Panc1 (cell line): Measurements from ENCODE around the gene TBC1D21.

Source experiments
- CTCF ChIP-seq: fragments of 450-650 bp; IDR thresholded peaks from 2 replicates; pipeline ENCODE4 v1.5.1; 2017; ENCODE audit warnings: mild to moderate bottlenecking
- POLR2AphosphoS5 ChIP-seq: IDR thresholded peaks from 2 replicates; pipeline ENCODE4 v1.6.1; 2012; ENCODE audit warnings: mild to moderate bottlenecking, low read depth, low read length, moderate library complexity
- REST ChIP-seq, 2 experiments: IDR thresholded peaks; 2 replicates each; pipeline ENCODE4 v1.6.1; 2011 to 2012; ENCODE audit warnings: low read depth in 2 of 2, control low read depth in 1 of 2, low read length in 1 of 2, mild to moderate bottlenecking in 1 of 2, moderate library complexity in 1 of 2; ENCODE audit not compliant: insufficient read depth in 1 of 2
- SIN3A ChIP-seq: IDR thresholded peaks from 2 replicates; pipeline ENCODE4 v1.6.1; 2012; ENCODE audit warnings: low read depth, mild to moderate bottlenecking, low read length, moderate library complexity, borderline replicate concordance; ENCODE audit not compliant: insufficient read depth
- TCF7L2 ChIP-seq: IDR thresholded peaks from 2 replicates; pipeline ENCODE4 v1.6.1; 2011; ENCODE audit warnings: mild to moderate bottlenecking, low read depth, low read length, inconsistent platforms

- TF ChIP-seq CTCF (no peak), REST (IDR thresholded peaks at IDR 0.05; ENCODE audit: insufficient read depth in 1 of 2, low read depth in 2 of 2, low read length in 1 of 2) (no peak), POLR2AphosphoS5 (no peak), TCF7L2 (no peak), SIN3A (no peak)
These were observed 8.0 kb upstream of the TBC1D21 start for GRCh38 chr15:73865379-73865778.
